ENCODE measurements around the gene ST6GALNAC1. TPM values are rescaled to one million over a fixed set of nuclear protein-coding genes. Genes with fewer than 3 reads are reported as not detected.
A peak's percentile ranks its signal among the peaks of the same experiment; 100 is the strongest.

ST6GALNAC1 gene
- total and polyA plus RNA-seq, 2 of the 13 experiments (the other 11 are each of a cell fraction or from before 2014, with no cell fraction given): not detected

- no peaks in the 10 kb centered on the region for H3K27me3 ChIP-seq (ENCODE audit: control insufficient read depth in 1 of 2, insufficient read depth in 2 of 2, low read length in 2 of 2)
- 26% methylated on average over 3 of the region's 3 CpGs for WGBS (ENCODE audit: low lambda C conversion rate)
- intact Hi-C loops (cut with micrococcal nuclease; ENCODE audit: unreplicated experiment): no loop called here
- peaks cover 61% of the 10 kb centered on the region for H3K4me1 ChIP-seq (ENCODE audit: insufficient read depth, low read length)
- FAIRE-seq: peak; percentile 36
- H3K4me2 ChIP-seq (ENCODE audit: low read depth, low read length): peak overlapping the region; percentile 62
- no TSS peak for BruUV-seq (replicated peaks)
- no peaks in the 10 kb centered on the region for H4K20me1 ChIP-seq (ENCODE audit: insufficient read depth, low read length)
- no peaks in the 10 kb centered on the region for H3K9me3 ChIP-seq (ENCODE audit: low read length)
- no peak overlapping the region for H3K9ac ChIP-seq (ENCODE audit: insufficient read depth, low read depth, low read length)
- H2AFZ ChIP-seq (ENCODE audit: low read length): no peak overlapping the region
- no peak overlapping the region for H3K4me3 ChIP-seq (replicated peaks in 1 of 3; ENCODE audit: insufficient read depth in 1 of 3, low read depth in 2 of 3, low read length in 3 of 3)
- POLR2A ChIA-PET: interaction anchor here (0.9 to 3.6 kb wide), 2 partner anchors 11 to 51 kb away, joined by 3 to 30 read pairs; no protein-coding TSS in a partner anchor
- CTCF ChIA-PET (ENCODE audit: low intra/inter-chr PET ratio, low total read pairs): no interaction called here
- H3K79me2 ChIP-seq (ENCODE audit: insufficient read depth, low read length): no peaks in the 10 kb centered on the region
- in situ Hi-C loops (cut with HindIII; ENCODE audit: extremely low pct_ligation_motif_present, low pct_unique_long_range_greater_than_20kb): no loop called here
- H3K27ac ChIP-seq (ENCODE audit: extremely low read length, insufficient read depth, low read length): no peak overlapping the region
- no peaks in the 10 kb centered on the region for H3K36me3 ChIP-seq (replicated peaks in 1 of 2; ENCODE audit: control insufficient read depth in 1 of 2, insufficient read depth in 2 of 2, low read length in 2 of 2)
- no peak; the same call in 2 of the 3 replicates for ATAC-seq
- peak; percentile 57 for DNase-seq (ENCODE audit: low spot score)
- no peak for TF ChIP-seq CHD4 (IDR thresholded peaks at IDR 0.05; ENCODE audit: borderline replicate concordance, low read length)
- no peak for TF ChIP-seq ZNF800 (CRISPR knock-in tag; IDR thresholded peaks at IDR 0.05)
- TF ChIP-seq ZNF670 (CRISPR knock-in tag; IDR thresholded peaks at IDR 0.05; ENCODE audit: borderline replicate concordance): no peak
- no peak for TF ChIP-seq ZNF503 (CRISPR knock-in tag; IDR thresholded peaks at IDR 0.05)
- no peak for TF ChIP-seq SAP130 (CRISPR knock-in tag; IDR thresholded peaks at IDR 0.05; ENCODE audit: low read depth)
- TF ChIP-seq KLF12 (CRISPR knock-in tag; IDR thresholded peaks at IDR 0.05; ENCODE audit: borderline replicate concordance): no peak
- TF ChIP-seq DNMT3B (CRISPR knock-in tag; conservative IDR thresholded peaks at IDR 0.05): no peak
- TF ChIP-seq ZFP90 (CRISPR knock-in tag; IDR thresholded peaks at IDR 0.05; ENCODE audit: borderline replicate concordance): 0 out of 2 replicates have a peak, but pooled peaks have one; percentile 21
- no peak for TF ChIP-seq ZNF160 (CRISPR knock-in tag; IDR thresholded peaks at IDR 0.05)
- no peak for TF ChIP-seq CHD2 (IDR thresholded peaks at IDR 0.05; ENCODE audit: low read depth, low read length)
- peak; percentile 15; the same call in 1 of the 2 replicates for TF ChIP-seq HMG20A (CRISPR knock-in tag; IDR thresholded peaks at IDR 0.05; ENCODE audit: borderline replicate concordance)
- TF ChIP-seq DRAP1 (CRISPR knock-in tag; IDR thresholded peaks at IDR 0.05): no peak
- peak; percentile 28; the same call in 1 of the 2 replicates for TF ChIP-seq GATAD2A (CRISPR knock-in tag; IDR thresholded peaks at IDR 0.05)
- no peak for TF ChIP-seq ZNF282 (IDR thresholded peaks at IDR 0.05; ENCODE audit: partially characterized antibody)
- no peak for TF ChIP-seq RBM39 (IDR thresholded peaks at IDR 0.05; ENCODE audit: low read depth, low read length, poor library complexity, severe bottlenecking)
- TF ChIP-seq RAD21 (CRISPR knock-in tag; IDR thresholded peaks at IDR 0.05): no peak
- no peak for TF ChIP-seq ZNF501 (CRISPR knock-in tag; IDR thresholded peaks at IDR 0.05)
- no peak for TF ChIP-seq ZNF329 (CRISPR knock-in tag; IDR thresholded peaks at IDR 0.05; ENCODE audit: low read depth)
- no peak for TF ChIP-seq ATAD3A (CRISPR knock-in tag; IDR thresholded peaks at IDR 0.05)
- TF ChIP-seq THAP8 (CRISPR knock-in tag; IDR thresholded peaks at IDR 0.05; ENCODE audit: borderline replicate concordance): no peak
- no peak for TF ChIP-seq ZBTB1 (CRISPR knock-in tag; IDR thresholded peaks at IDR 0.05; ENCODE audit: borderline replicate concordance)
These were observed 17.1 kb upstream of the ST6GALNAC1 start for GRCh38 chr17:76660656-76661042.

All from HepG2 (cell line).